Epithelial cell of esophagus (primary cell): Measurements from ENCODE around the gene ASMT.
A peak's percentile ranks its signal among the peaks of the same experiment; 100 is the strongest.

Source experiments
- DNase-seq: peaks from one replicate; pipeline ENCODE4 v3.0.0; 2010; ENCODE audit warnings: low read depth
- H3K4me3 ChIP-seq: 2 replicates; pipeline ENCODE4 v1.5.1; 2011; ENCODE audit warnings: mild to moderate bottlenecking, low read length, control low read depth
- CTCF ChIP-seq: IDR thresholded peaks from 2 replicates; pipeline ENCODE4 v1.5.1; 2011; ENCODE audit warnings: low read depth, mild to moderate bottlenecking, low read length, control low read depth, inconsistent platforms; ENCODE audit not compliant: insufficient read depth; ENCODE audit errors: missing control alignments

The ASMT gene

DNA sequence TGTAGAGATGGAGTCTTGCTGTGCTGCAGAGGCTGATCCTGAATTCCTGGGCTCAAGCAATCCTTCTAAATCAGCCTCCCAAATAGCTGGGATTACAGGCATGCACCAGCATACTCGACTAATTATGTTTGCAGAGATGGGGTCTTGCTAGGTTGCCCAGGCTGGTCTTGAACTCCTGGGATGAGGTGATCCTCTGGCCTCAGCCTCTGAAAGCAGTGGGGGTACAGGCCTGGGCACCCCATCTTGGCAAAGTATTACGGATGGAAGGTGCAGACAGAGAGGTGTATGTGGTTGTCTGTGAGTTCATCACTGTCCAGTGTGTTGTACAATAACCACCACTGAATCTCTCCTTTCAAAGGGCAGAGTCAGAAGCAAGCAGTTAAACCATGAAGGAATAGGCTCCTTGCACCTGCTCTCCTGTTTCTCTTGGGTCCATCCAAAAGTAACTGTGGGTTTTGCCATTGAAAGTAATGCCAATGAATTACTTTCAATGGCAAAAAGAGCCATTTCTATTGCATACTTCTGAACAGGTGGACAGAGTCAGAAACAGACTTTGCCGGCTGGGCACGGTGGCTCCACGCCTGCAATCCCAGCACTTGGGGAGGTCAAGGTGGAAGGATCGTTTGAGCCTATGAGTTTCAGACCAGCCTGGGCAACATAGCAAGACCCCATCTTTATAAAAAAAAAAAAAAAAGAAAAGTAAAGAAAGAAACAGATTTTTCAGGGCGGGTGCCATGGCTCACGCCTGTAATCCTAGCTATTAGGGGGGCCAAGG lies 30.4 kb upstream of the ASMT start:
- DNase-seq = no peak
- TF ChIP-seq CTCF = no peak

DNA sequence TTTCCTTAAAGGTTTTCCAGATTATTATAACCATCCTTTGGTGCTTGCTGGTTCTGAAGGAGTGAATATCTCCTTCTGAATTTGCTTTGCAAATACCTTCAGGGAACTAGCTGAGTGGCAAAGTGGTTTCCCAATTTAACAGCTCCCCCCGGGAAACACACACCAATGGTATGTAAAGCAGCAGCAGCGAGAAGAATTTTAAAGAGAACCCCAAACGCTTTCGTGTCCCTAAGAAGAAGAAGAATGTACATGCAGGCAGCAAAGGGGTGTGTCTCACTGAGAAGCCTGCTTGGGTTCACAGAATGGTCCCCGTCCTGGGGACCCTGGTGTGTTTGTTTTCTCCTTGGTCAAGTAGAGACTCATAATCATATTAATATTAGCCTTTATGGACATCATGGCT lies 27.7 kb upstream of the ASMT start:
- H3K4me3 ChIP-seq = no peak overlapping the region
- no peak for TF ChIP-seq CTCF
- no peak for DNase-seq

More for the DNA sequence above, 30.4 kb upstream of the ASMT start:
- H3K4me3 ChIP-seq = no peak overlapping the region

- DNase-seq = no peak
Observed at GRCh38 chrX:1589356-1590130, 25.3 kb upstream of the ASMT start.

GRCh38 chrX:1591102-1591862 lies 23.6 kb upstream of the ASMT start, which contains the start of gene AKAP17A:
AKAP17A (plus strand) TSS chrX:1591604; CDS start chrX:1593463, 1,859 bp downstream.
- no peak for TF ChIP-seq CTCF
- peak; percentile 92 for DNase-seq
- H3K4me3 ChIP-seq = peak within 1 kb of the TSS; percentile 75

More at GRCh38 chrX:1589356-1590130, 25.3 kb upstream of the ASMT start:
- H3K4me3 ChIP-seq = no peak overlapping the region
- TF ChIP-seq CTCF = no peak

GRCh38 chrX:1591863-1592469 lies 22.9 kb upstream of the ASMT start:
- peak; percentile 13 for DNase-seq
- no peak for TF ChIP-seq CTCF
- peak overlapping the region; percentile 75 for H3K4me3 ChIP-seq

- peak; percentile 36 for DNase-seq
- TF ChIP-seq CTCF = no peak
- H3K4me3 ChIP-seq = peak overlapping the region; percentile 75
Observed at GRCh38 chrX:1592470-1593142, 22.3 kb upstream of the ASMT start.
